ENCODE measurements around the gene INPP5E.

GRCh38 chr9:136399176-136400037 lies 40.2 kb downstream of the INPP5E start:
- no peak for TF ChIP-seq EP300 (IDR thresholded peaks at IDR 0.05)
- no peak for TF ChIP-seq POLR2AphosphoS5 (IDR thresholded peaks at IDR 0.05)
- TF ChIP-seq CTCF (IDR thresholded peaks at IDR 0.05): no peak
